ENCODE results near the gene CRACR2A. TPM values are rescaled to one million over a fixed set of nuclear protein-coding genes. Genes with fewer than 3 reads are reported as not detected.

Gene CRACR2A
- total and polyA plus RNA-seq, 2 of the 8 experiments (the other 6 are each of a cell fraction or from before 2014, with no cell fraction given), result 0.85 to 3.2 TPM

DNA sequence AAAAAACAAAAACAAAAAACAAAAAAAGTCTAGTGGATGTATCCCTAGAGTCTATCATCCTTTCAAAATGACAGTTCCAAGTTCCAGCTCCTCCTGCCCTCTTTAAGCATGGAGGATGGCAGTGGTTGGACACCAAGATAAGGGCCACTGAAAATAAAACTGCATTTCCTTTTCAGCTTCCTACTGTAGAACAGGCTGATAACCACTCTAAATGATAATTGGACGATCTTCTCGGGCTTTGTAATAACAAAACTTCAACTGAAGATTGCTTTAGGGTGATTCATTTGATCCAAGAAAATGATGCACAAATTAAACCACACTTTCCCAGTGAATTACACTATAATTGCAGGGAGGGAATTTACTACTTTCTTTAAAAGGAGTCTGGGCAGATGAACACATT lies 42.2 kb upstream of the CRACR2A start:
- Histone ChIP-seq H3K14ac (ENCODE audit: insufficient read length) (no peak overlapping the region), H3K23me2 (ENCODE audit: low read depth, low read length) (no peaks in the 10 kb centered on the region), H2AK5ac (ENCODE audit: low read depth, low read length) (no peak overlapping the region), H3K79me1 (ENCODE audit: low read depth, low read length) (no peaks in the 10 kb centered on the region), H2BK20ac (ENCODE audit: low read length) (no peak overlapping the region), H2BK12ac (ENCODE audit: low read depth, low read length) (no peak overlapping the region), H2BK120ac (replicated peaks; ENCODE audit: low read depth, low read length) (no peak overlapping the region), H4K20me1 (replicated peaks in 1 of 2; ENCODE audit: control insufficient read depth in 1 of 2, insufficient read depth in 2 of 2, low read length in 2 of 2) (no peaks in the 10 kb centered on the region), H2AFZ (ENCODE audit: low read length) (no peak overlapping the region), H4K91ac (replicated peaks; ENCODE audit: insufficient read length, low read length) (no peak overlapping the region), H3K36me3 (ENCODE audit: control insufficient read depth in 2 of 4, insufficient read depth in 4 of 4, low read length in 3 of 4) (no peaks in the 10 kb centered on the region; a peak in 2 of 8 replicates), H3K4me1 (replicated peaks in 1 of 4; ENCODE audit: control insufficient read depth in 3 of 4, insufficient read depth in 4 of 4, low read length in 3 of 4) (peaks cover 0 to 7% (median 2%) of the 10 kb centered on the region in 4 experiments; a peak in 2 of 7 replicates), H3K79me2 (ENCODE audit: control insufficient read depth in 1 of 2, insufficient read depth in 2 of 2, low read length in 2 of 2) (no peaks in the 10 kb centered on the region), H3K9me3 (ENCODE audit: insufficient read depth in 2 of 2, low read depth in 1 of 2, low read length in 1 of 2) (peaks cover 0 to 3% of the 10 kb centered on the region in 2 experiments; a peak in 1 of 4 replicates), H3K4me2 (ENCODE audit: insufficient read depth in 1 of 2, low read depth in 2 of 2, low read length in 2 of 2) (no peak overlapping the region), H3K4ac (replicated peaks; ENCODE audit: insufficient read length, low read depth, low read length) (no peak overlapping the region), H3K4me3 (ENCODE audit: extremely low read depth in 1 of 4, insufficient read depth in 2 of 4, low read depth in 3 of 4, low read length in 4 of 4) (no peak overlapping the region), H3K23ac (ENCODE audit: insufficient read length) (no peak overlapping the region), H3K56ac (replicated peaks; ENCODE audit: insufficient read length, low read depth, low read length) (no peak overlapping the region), H4K5ac (ENCODE audit: insufficient read length, low read depth, low read length) (no peak overlapping the region), H3K27me3 (replicated peaks in 1 of 4; ENCODE audit: control insufficient read depth in 3 of 4, extremely low read depth in 1 of 4, insufficient read depth in 3 of 4, low read length in 3 of 4) (no peaks in the 10 kb centered on the region), H2BK15ac (ENCODE audit: low read length) (no peak overlapping the region), H4K8ac (ENCODE audit: extremely low read depth, insufficient read depth, low read length) (no peak overlapping the region), H3K27ac (ENCODE audit: low read depth, low read length) (no peak overlapping the region), H3K18ac (ENCODE audit: extremely low read depth, low read length) (no peak overlapping the region), H3K9ac (replicated peaks in 1 of 4; ENCODE audit: extremely low read depth in 1 of 4, low read depth in 3 of 4, low read length in 3 of 4) (no peak overlapping the region), H2BK5ac (ENCODE audit: low read depth, low read length) (no peak overlapping the region)
- FAIRE-seq, result no peak
- CTCF ChIA-PET (ENCODE audit: partially characterized antibody), result interaction anchor here (0.5 to 2.0 kb wide), 10 partner anchors 9 to 662 kb away, joined by 3 to 10 read pairs (median 4); no protein-coding TSS in a partner anchor
- DNase-seq (ENCODE audit: low read depth in 1 of 2, low spot score in 2 of 2), result no peak
- WGBS, 2 experiments (ENCODE audit: extremely low coverage in 1 of 2, insufficient coverage in 1 of 2, insufficient read length in 1 of 2, insufficient replicate concordance in 2 of 2, low coverage in 1 of 2, low lambda C conversion rate in 2 of 2, missing lambda C conversion rate in 1 of 2), result 95% methylated on average over 2 of the region's 2 CpGs; no CpG with 5 or more reads in 1 of the 2 experiments
- POLR2A ChIA-PET (ENCODE audit: partially characterized antibody), result interaction anchor here (0.8 kb wide), 1 partner anchor 18 kb away, joined by 3 read pairs; no protein-coding TSS in a partner anchor
- TF ChIP-seq SUZ12 (IDR thresholded peaks at IDR 0.05; ENCODE audit: low read length), result no peak
- no peak for TF ChIP-seq TBP (IDR thresholded peaks at IDR 0.05; ENCODE audit: low read depth, low read length)
- TF ChIP-seq HDAC2 (IDR thresholded peaks at IDR 0.05; ENCODE audit: borderline replicate concordance in 1 of 2, low read depth in 2 of 2, low read length in 2 of 2), result no peak
- TF ChIP-seq, protein P1, sequence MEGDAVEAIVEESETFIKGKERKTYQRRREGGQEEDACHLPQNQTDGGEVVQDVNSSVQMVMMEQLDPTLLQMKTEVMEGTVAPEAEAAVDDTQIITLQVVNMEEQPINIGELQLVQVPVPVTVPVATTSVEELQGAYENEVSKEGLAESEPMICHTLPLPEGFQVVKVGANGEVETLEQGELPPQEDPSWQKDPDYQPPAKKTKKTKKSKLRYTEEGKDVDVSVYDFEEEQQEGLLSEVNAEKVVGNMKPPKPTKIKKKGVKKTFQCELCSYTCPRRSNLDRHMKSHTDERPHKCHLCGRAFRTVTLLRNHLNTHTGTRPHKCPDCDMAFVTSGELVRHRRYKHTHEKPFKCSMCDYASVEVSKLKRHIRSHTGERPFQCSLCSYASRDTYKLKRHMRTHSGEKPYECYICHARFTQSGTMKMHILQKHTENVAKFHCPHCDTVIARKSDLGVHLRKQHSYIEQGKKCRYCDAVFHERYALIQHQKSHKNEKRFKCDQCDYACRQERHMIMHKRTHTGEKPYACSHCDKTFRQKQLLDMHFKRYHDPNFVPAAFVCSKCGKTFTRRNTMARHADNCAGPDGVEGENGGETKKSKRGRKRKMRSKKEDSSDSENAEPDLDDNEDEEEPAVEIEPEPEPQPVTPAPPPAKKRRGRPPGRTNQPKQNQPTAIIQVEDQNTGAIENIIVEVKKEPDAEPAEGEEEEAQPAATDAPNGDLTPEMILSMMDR (IDR thresholded peaks at IDR 0.05; ENCODE audit: control extremely low read depth in 1 of 3, insufficient read depth in 1 of 3, low read depth in 1 of 3, low read length in 3 of 3), result no peak
- TF ChIP-seq BACH1 (IDR thresholded peaks at IDR 0.05; ENCODE audit: low read length), result no peak
- no peak for TF ChIP-seq CHD1 (IDR thresholded peaks at IDR 0.05; ENCODE audit: low read depth, low read length)
- TF ChIP-seq, protein P2, sequence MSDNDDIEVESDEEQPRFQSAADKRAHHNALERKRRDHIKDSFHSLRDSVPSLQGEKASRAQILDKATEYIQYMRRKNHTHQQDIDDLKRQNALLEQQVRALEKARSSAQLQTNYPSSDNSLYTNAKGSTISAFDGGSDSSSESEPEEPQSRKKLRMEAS (IDR thresholded peaks at IDR 0.05), result no peak
- no peak for TF ChIP-seq SAP30 (IDR thresholded peaks at IDR 0.05; ENCODE audit: insufficient read depth, insufficient replicate concordance, low read length)
